HG02623 (cell line): Measurements from ENCODE around the gene ZNF512.
A peak's percentile ranks its signal among the peaks of the same experiment; 100 is the strongest.
"Not testable (repeated sequence)": the region's sequence is repeated elsewhere in the genome, so short reads cannot be mapped to it uniquely, and the experiment has no call there.

Experiments used
- ATAC-seq: cut with Tn5 transposase; IDR thresholded peaks from one replicate; pipeline ENCODE4 v1.9.1; 2021; ENCODE audit warnings: moderate library complexity; ENCODE audit not compliant: unreplicated experiment

Gene ZNF512

GRCh38 chr2:27582695-27583389 lies at the start of gene ZNF512:
TSS of gene ZNF512 (plus strand) at chr2:27583042. CDS start at chr2:27583113, 71 bp downstream.
- peak; percentile 92 for ATAC-seq

DNA sequence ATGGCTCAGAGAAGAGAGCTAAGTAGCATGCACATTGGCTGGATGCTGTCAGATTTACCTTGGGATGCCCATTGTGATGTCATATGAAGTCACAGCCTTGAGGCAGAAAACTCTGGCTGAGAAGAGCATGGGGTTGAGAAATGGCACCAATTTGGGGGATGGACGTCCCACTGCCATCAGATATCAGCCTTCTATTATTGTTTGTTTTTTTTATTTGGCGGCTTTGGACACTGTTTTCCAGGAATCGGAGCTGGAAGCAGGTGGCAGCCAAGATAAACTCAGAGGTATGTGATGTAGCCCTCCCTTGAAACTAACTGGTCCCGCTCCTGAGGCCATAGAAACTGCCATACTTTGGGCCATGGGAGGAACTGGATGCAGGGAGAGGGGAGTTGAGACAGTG lies 45.6 kb upstream of the ZNF512 start:
- ATAC-seq, result no peak

- not testable (repeated sequence) for ATAC-seq
Measured at GRCh38 chr2:27538839-27539450, 43.9 kb upstream of the ZNF512 start.

DNA sequence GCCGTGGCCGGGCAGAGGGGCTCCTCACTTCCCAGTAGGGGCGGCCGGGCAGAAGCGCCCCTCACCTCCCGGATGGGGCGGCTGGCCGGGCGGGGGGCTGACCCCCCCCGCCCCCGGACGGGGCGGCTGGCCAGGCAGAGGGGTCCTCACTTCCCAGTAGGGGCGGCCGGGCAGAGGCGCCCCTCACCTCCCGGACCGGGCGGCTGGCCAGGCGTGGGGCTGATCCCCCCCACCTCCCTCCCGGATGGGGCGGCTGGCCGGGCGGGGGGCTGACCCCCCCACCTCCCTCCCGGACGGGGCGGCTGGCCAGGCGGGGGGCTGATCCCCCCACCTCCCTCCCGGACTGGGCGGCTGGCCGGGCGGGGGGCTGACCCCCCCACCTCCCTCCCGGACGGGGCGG lies 43.2 kb upstream of the ZNF512 start:
- not testable (repeated sequence) for ATAC-seq

DNA sequence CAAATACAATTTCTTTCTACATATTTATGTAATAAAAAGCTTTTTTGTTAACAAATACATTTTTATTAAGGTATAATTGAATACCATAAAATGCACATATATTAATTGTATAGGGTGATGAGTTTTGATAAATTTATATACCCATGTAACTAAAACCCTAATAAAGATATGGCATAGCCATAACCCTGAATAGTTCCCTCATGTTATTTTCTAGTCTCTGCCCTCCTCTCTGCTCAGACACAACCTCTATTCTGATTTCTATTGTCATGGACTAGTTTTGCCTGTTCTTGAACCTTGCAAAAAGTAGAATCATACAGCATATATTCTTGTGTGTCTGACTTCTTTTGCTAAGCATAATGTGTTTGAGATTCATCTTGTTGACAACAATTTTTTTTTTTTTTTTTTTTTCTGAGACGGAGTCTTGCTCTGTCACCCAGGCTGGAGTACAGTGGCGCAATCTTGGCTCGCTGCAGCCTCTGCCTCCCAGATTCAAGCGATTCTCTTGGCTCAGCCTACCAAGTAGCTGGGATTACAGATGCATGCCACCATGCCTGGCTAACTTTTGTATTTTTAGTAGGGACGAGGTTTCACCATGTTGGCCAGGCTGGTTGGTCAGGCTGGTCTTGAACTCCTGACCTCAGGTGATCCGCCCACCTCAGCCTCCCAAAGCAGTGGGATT lies 38.6 kb upstream of the ZNF512 start:
- ATAC-seq, result no peak

DNA sequence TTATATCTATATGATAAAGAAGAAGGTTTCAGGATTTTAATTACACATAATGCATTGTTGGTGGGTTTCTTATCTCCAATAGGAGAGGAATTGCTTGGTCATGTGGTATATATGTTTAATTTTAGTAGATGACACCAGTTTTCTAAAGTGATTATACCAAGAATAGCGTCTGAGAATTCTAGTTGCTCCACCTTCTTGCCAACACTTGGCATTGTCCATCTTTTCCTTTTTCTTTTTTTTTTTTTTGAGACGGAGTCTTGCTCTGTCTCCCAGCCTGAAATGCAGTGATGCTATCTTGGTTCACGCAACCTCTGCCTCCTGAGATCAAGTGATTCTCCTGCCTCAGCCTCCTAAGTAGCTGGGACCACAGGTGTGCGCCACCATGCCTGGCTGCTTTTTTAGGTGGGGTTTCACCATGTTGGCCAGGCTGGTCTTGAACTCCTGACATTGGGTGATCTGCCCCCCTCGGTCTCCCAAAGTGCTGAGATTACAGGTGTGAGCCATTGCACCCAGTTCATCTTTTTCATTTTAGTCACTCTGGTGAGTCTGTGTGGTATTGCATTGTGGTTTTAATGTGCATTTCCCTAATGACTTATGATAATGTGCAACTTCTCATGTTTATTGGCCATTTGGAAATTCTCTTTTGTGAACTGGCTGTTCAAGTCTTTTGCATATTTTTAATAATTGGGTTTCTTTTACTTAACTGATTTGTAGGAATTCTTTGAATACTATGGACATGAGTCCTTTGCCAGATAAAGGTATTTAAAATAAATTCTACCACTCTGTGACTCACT lies 37.3 kb upstream of the ZNF512 start:
- ATAC-seq, result no peak

DNA sequence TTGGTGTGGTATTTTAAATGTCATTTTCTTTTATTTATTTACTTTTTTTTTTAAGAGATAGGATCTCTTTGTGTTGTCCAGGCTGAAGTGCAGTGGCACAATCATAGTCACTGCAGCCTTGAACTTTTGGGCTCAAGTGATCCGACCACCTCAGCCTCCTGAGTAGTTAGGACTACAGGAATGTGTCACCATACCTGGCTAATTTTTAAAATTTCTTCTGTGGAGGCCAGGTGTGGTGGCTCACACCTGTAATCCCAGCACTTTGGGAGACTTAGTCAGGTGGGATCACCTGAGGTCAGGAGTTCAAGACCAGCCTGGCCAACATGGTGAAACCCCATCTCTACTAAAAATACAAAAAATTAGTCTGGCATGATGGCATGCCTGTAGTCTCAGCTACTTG lies 33.5 kb upstream of the ZNF512 start:
- ATAC-seq, result no peak

DNA sequence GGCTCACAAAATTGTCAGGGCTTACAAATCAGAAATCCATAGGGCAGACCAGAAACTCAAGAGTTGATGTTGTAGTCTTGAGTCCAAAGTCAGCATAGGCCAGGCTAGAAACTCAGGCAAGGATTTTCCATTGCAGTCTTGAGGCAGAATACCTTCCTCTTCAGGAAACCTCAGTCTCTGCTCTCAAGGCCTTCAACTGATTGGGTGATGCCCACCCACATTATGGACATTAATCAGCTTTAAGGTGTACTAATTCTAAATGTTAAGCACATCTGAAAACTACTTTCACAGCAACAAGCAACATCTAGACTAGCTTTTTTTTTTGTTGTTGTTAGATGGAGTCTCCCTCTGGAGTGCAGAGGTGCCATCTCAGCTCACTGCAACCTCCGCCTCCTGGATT lies 31.3 kb upstream of the ZNF512 start:
- no peak for ATAC-seq

DNA sequence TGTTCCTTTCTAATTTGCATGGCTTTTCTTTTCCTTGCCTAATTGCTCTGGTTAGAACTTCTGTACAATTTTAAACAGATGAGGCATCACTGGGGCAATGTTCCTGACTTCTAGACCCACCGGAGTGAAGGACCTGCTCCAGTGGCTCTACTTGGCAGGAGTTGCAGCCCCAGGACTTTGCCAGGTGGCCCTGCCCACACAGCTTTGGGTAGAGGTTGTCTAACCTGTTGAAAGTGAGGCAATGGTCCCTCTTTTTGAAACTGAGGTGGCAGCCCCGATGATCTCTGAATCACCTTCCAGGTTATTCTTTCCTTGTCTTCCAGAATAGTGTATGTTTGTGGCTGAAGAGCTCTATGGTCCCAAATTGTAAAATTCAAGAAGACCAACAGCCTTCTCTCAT lies 29.9 kb upstream of the ZNF512 start:
- no peak for ATAC-seq

- ATAC-seq, result not testable (repeated sequence)
Measured at GRCh38 chr2:27554451-27554850, 28.4 kb upstream of the ZNF512 start.

GRCh38 chr2:27559228-27559627 lies 23.6 kb upstream of the ZNF512 start:
- ATAC-seq, result no peak

DNA sequence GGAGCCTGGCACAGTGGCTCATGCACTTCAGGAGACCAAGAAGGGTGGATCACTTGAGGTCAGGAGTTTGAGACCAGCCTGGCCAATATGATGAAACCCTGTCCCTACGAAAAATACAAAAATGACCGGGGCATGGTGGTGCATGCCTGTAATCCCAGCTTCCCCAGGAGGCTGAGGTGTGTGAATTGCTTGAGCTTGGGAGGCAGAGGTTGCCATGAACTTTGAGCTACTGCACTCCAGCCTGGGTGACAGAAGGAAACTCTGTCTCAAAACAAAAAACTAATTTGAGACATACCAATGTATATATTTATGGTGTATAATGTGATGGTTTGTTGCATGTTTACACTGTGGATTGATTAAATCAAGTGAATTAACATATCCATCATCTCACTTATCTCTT lies 21.8 kb upstream of the ZNF512 start:
- no peak for ATAC-seq

- ATAC-seq, result no peak
Measured at GRCh38 chr2:27566628-27567027, 16.2 kb upstream of the ZNF512 start.

DNA sequence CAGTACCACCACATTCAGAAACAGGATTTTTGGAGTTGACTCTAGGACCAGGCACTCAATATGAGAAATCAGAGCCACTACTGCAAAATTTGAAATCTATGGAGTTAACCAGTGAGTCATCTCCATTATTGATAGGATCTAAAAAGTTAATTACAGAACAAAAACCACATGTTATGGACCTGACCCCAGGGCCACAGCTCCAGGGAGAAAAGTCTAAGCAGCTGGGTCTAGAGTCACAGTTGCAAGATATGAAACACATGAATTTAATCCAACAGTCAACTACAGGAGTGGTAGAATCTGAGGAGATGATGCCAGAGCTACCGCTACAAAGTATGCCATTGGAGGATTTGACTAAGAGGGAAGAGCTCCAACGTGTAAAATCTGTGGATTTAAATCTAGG lies 13.4 kb upstream of the ZNF512 start:
- no peak for ATAC-seq

DNA sequence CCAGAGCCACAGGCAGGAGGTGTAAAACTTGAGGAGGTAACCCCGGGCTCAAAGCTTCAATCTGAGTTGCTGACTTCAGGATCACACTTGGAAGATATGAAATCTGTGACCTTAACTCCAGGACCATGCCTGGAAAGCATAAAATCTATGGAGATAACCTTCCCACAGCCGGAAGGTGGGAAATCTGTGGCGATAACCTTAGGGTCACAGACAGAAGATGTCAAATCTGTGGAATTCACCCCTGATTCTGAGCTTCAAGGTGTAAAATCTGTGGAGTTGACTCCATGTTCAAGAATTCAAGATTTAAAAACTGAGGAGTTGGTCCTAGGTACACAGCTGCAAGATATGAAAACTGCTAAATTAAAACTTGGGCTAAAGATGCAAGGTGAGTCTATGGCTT lies 11.6 kb upstream of the ZNF512 start:
- no peak for ATAC-seq

DNA sequence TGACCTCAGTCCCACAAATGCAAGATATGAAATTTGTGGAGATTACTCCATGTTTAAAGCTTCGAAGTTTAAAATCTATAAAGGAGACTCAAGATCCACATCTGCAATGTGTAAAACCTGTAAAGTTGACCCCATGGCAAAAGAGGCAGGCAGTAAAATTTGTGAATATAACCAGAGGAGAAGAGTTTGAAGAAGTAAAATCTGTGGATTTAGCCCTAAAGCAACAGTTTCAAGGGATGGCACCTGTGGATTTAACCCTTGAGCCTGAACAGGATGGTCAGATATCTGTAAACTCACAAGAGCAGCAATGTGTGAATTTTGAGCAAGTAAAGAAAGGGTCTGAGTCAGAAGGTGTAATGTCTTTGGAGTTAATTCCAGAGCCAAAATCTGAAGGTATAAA lies 11.2 kb upstream of the ZNF512 start:
- no peak for ATAC-seq

DNA sequence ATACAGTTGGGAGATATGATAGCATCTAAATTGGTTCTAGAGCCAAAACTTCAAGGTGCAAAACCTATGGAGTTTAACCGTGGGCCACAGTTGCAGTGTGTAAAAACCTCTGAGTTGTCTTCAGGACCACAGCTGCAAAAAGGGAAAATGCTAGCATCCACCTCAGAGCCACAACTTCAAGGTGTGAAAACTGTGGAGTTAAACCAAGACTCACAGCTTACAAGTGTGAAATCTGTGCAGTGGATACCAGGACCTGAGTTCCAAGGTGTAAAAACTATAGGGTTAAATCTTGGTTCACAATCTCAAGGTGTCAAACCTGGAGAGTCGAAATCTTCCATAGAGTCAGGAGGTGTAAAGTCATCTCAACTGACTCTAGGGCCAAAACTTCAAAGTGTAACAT lies 10.4 kb upstream of the ZNF512 start:
- ATAC-seq, result no peak

DNA sequence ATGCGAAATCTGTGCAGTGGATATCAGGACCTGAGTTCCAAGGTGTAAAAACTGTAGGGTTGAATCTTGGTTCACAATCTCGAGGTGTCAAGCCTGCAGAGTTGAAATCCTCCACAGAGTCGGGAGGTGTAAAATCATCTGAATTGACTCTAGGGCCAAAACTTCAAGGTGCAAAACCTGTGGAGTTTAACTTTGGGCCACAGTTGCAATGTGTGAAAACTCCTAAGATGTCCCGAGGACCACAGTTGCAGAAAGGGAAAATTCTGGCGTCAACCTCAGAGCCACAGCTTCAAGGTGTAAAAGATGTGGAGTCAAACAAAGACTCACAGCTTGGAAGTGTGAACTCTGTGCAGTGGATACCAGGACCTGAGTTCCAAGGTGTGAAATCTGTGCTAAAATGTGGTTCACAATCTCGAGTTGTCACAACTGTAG lies 9.8 kb upstream of the ZNF512 start:
- ATAC-seq, result no peak

GRCh38 chr2:27573452-27573851 lies 9.4 kb upstream of the ZNF512 start:
- no peak for ATAC-seq

DNA sequence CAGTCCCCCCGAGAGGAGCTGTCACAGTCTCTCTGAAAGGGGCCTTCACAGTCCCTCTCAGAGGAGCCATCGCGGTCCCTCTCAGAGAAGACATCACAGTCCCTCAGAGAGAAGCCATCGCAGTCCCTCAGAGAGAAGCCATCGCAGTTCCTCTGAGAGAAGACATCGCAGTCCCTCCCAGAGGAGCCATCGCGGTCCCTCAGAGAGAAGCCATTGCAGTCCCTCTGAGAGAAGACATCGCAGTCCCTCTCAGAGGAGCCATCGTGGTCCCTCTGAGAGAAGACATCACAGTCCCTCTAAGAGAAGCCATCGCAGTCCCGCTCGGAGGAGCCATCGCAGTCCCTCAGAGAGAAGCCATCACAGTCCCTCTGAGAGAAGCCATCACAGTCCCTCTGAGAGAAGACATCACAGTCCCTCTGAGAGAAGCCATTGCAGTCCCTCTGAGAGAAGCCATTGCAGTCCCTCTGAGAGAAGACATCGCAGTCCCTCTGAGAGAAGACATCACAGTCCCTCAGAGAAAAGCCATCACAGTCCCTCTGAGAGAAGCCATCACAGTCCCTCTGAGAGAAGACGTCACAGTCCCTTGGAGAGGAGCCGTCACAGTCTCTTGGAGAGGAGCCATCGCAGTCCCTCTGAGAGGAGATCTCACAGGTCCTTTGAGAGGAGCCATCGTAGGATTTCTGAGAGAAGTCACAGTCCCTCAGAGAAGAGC lies 1.3 kb upstream of the ZNF512 start:
- no peak for ATAC-seq
